Measurements from ENCODE around the gene USP31. TPM values are rescaled to one million over a fixed set of nuclear protein-coding genes. Genes with fewer than 3 reads are reported as not detected.

USP31 gene
- total and polyA plus RNA-seq, 2 of the 13 experiments (the other 11 are each of a cell fraction or from before 2014, with no cell fraction given): 22.5 to 23.3 TPM

DNA sequence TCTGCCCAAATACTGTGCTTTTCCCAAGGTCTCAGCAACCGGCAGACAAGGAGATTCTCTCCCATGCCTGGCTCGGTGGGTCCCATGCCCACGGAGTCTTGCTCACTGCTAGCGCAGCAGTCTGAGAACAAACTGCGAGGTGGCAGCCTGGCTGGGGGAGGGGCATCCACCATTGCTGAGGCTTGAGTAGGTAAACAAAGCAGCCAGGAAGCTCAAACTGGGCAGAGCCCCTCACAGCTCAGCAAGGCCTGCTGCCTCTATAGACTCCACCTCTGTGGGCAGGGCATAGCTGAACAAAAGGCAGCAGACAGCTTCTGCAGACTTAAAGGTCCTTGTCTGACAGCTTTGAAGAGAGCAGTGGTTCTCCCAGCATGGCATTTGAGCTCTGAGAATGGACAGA, 55.1 kb downstream of the USP31 start (continued):
- TF ChIP-seq, protein P1, sequence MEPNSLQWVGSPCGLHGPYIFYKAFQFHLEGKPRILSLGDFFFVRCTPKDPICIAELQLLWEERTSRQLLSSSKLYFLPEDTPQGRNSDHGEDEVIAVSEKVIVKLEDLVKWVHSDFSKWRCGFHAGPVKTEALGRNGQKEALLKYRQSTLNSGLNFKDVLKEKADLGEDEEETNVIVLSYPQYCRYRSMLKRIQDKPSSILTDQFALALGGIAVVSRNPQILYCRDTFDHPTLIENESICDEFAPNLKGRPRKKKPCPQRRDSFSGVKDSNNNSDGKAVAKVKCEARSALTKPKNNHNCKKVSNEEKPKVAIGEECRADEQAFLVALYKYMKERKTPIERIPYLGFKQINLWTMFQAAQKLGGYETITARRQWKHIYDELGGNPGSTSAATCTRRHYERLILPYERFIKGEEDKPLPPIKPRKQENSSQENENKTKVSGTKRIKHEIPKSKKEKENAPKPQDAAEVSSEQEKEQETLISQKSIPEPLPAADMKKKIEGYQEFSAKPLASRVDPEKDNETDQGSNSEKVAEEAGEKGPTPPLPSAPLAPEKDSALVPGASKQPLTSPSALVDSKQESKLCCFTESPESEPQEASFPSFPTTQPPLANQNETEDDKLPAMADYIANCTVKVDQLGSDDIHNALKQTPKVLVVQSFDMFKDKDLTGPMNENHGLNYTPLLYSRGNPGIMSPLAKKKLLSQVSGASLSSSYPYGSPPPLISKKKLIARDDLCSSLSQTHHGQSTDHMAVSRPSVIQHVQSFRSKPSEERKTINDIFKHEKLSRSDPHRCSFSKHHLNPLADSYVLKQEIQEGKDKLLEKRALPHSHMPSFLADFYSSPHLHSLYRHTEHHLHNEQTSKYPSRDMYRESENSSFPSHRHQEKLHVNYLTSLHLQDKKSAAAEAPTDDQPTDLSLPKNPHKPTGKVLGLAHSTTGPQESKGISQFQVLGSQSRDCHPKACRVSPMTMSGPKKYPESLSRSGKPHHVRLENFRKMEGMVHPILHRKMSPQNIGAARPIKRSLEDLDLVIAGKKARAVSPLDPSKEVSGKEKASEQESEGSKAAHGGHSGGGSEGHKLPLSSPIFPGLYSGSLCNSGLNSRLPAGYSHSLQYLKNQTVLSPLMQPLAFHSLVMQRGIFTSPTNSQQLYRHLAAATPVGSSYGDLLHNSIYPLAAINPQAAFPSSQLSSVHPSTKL (CRISPR knock-in tag; IDR thresholded peaks at IDR 0.05): peak; percentile 88
- TF ChIP-seq, protein P2, sequence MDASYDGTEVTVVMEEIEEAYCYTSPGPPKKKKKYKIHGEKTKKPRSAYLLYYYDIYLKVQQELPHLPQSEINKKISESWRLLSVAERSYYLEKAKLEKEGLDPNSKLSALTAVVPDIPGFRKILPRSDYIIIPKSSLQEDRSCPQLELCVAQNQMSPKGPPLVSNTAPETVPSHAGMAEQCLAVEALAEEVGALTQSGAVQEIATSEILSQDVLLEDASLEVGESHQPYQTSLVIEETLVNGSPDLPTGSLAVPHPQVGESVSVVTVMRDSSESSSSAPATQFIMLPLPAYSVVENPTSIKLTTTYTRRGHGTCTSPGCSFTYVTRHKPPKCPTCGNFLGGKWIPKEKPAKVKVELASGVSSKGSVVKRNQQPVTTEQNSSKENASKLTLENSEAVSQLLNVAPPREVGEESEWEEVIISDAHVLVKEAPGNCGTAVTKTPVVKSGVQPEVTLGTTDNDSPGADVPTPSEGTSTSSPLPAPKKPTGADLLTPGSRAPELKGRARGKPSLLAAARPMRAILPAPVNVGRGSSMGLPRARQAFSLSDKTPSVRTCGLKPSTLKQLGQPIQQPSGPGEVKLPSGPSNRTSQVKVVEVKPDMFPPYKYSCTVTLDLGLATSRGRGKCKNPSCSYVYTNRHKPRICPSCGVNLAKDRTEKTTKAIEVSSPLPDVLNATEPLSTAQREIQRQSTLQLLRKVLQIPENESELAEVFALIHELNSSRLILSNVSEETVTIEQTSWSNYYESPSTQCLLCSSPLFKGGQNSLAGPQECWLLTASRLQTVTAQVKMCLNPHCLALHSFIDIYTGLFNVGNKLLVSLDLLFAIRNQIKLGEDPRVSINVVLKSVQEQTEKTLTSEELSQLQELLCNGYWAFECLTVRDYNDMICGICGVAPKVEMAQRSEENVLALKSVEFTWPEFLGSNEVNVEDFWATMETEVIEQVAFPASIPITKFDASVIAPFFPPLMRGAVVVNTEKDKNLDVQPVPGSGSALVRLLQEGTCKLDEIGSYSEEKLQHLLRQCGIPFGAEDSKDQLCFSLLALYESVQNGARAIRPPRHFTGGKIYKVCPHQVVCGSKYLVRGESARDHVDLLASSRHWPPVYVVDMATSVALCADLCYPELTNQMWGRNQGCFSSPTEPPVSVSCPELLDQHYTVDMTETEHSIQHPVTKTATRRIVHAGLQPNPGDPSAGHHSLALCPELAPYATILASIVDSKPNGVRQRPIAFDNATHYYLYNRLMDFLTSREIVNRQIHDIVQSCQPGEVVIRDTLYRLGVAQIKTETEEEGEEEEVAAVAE (CRISPR knock-in tag; IDR thresholded peaks at IDR 0.05; ENCODE audit: borderline replicate concordance): 0 out of 2 replicates have a peak, but pooled peaks have one; percentile 39
- TF ChIP-seq, protein P3, sequence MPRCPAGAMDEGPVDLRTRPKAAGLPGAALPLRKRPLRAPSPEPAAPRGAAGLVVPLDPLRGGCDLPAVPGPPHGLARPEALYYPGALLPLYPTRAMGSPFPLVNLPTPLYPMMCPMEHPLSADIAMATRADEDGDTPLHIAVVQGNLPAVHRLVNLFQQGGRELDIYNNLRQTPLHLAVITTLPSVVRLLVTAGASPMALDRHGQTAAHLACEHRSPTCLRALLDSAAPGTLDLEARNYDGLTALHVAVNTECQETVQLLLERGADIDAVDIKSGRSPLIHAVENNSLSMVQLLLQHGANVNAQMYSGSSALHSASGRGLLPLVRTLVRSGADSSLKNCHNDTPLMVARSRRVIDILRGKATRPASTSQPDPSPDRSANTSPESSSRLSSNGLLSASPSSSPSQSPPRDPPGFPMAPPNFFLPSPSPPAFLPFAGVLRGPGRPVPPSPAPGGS (CRISPR knock-in tag; IDR thresholded peaks at IDR 0.05): peak; percentile 81; the same call in 1 of the 2 replicates
- peak; percentile 22; the same call in 1 of the 2 replicates for TF ChIP-seq ZNF768 (CRISPR knock-in tag; IDR thresholded peaks at IDR 0.05)
- 0 out of 2 replicates have a peak, but pooled peaks have one; percentile 61 for TF ChIP-seq ZFP1 (CRISPR knock-in tag; IDR thresholded peaks at IDR 0.05)
- peak; percentile 54; the same call in 1 of the 2 replicates for TF ChIP-seq KDM5B (CRISPR knock-in tag; IDR thresholded peaks at IDR 0.05; ENCODE audit: borderline replicate concordance)
- peak; percentile 4; the same call in 1 of the 2 replicates for TF ChIP-seq SIX4 (CRISPR knock-in tag; IDR thresholded peaks at IDR 0.05)
- TF ChIP-seq, protein P4, sequence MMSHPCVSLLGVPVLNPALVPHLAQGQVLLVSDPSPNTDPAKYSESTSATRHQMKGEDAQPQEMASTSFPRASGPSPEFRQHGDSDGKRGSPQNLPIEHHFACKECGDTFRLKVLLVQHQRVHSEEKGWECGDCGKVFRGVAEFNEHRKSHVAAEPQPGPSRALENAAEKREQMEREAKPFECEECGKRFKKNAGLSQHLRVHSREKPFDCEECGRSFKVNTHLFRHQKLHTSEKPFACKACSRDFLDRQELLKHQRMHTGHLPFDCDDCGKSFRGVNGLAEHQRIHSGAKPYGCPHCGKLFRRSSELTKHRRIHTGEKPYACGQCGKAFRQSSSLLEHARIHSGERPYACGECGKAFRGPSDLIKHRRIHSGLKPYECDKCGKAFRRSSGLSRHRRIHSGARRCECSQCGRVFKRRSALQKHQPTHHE (CRISPR knock-in tag; IDR thresholded peaks at IDR 0.05; ENCODE audit: borderline replicate concordance): 0 out of 2 replicates have a peak, but pooled peaks have one; percentile 42
- TF ChIP-seq ZNF598 (CRISPR knock-in tag; IDR thresholded peaks at IDR 0.05; ENCODE audit: borderline replicate concordance): peak; percentile 89; the same call in 1 of the 2 replicates
- peak; percentile 42; the same call in 1 of the 2 replicates for TF ChIP-seq IRF2 (CRISPR knock-in tag; IDR thresholded peaks at IDR 0.05)
- TF ChIP-seq, protein P5, sequence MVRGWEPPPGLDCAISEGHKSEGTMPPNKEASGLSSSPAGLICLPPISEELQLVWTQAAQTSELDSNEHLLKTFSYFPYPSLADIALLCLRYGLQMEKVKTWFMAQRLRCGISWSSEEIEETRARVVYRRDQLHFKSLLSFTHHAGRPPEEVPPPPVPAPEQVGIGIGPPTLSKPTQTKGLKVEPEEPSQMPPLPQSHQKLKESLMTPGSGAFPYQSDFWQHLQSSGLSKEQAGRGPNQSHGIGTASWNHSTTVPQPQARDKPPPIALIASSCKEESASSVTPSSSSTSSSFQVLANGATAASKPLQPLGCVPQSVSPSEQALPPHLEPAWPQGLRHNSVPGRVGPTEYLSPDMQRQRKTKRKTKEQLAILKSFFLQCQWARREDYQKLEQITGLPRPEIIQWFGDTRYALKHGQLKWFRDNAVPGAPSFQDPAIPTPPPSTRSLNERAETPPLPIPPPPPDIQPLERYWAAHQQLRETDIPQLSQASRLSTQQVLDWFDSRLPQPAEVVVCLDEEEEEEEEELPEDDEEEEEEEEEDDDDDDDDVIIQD (CRISPR knock-in tag; IDR thresholded peaks at IDR 0.05; ENCODE audit: low read depth): peak; percentile 59; the same call in 1 of the 2 replicates
- TF ChIP-seq ERF (CRISPR knock-in tag; IDR thresholded peaks at IDR 0.05): peak; percentile 65; the same call in 1 of the 2 replicates
- TF ChIP-seq ETV5 (CRISPR knock-in tag; IDR thresholded peaks at IDR 0.05; ENCODE audit: borderline replicate concordance): 0 out of 2 replicates have a peak, but pooled peaks have one; percentile 23
- peak; percentile 23; the same call in 1 of the 2 replicates for TF ChIP-seq ATF7-NPFF (CRISPR knock-in tag; IDR thresholded peaks at IDR 0.05; ENCODE audit: low read depth)
- 0 out of 2 replicates have a peak, but pooled peaks have one; percentile 29 for TF ChIP-seq ZNF567 (CRISPR knock-in tag; IDR thresholded peaks at IDR 0.05; ENCODE audit: borderline replicate concordance)
- TF ChIP-seq HOXA3 (CRISPR knock-in tag; IDR thresholded peaks at IDR 0.05): peak; percentile 94
- peak; percentile 78; the same call in 1 of the 2 replicates for TF ChIP-seq MTA1 (CRISPR knock-in tag; IDR thresholded peaks at IDR 0.05; ENCODE audit: borderline replicate concordance)

Data from HepG2 (cell line).